Measurements from ENCODE around the gene AUTS2. TPM values are rescaled to one million over a fixed set of nuclear protein-coding genes. Genes with fewer than 3 reads are reported as not detected.
A peak's percentile ranks its signal among the peaks of the same experiment; 100 is the strongest.

The AUTS2 gene
- total RNA-seq, 1 experiment from 2014 or later: 4.6 TPM

DNA sequence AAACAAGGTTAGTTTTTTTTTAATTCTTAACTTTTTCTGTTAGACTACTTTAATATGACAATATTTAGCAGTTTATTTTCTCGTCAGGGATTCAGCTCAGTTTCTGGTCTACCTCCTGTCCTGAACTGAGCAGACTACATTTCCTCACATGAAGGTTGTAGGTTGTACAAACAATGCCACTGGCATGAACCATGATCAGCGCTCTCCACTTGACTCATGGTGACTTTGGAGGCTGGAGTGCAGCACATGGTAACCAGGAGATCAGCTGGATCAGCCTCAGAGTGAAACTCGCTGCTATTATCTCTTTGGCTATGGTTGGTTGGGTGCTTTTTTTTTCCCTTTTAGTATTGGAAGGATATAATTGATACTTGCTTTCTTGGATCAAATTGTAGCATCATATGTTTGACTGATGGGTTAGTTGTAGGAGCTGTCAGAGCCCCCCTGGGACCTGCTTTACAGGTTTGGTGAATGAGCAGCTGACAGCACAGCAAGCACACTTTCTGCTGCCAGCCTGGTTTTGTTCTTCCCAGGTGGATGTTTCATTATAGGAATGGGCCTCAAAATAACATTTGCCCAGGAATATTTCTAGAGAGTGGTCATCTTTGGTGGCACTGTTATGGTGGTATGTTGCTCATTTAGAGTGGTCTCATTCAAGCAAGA lies 556.4 kb downstream of the AUTS2 start:
- DNase-seq (ENCODE audit: low read depth): no peak

DNA sequence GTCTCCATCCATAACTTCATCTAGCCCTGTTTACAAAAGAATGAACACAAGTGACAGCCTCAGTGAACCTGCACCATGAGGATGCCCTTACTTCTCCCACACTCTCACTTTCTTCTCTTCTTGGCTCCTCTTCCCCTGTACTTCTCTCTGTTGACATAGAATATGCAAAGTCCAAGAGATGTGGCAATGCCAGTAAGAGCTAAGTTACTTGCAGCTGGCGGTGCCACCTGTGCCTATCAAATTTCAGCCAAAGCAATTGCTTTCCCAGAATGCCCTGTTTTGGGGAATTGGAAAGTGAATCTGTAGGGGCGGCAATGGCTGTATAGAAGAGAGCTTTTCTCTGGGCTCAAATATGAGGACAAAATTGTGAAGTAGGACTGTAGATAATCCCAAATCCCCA lies 557.8 kb downstream of the AUTS2 start:
- no peak for DNase-seq (ENCODE audit: low read depth)

DNA sequence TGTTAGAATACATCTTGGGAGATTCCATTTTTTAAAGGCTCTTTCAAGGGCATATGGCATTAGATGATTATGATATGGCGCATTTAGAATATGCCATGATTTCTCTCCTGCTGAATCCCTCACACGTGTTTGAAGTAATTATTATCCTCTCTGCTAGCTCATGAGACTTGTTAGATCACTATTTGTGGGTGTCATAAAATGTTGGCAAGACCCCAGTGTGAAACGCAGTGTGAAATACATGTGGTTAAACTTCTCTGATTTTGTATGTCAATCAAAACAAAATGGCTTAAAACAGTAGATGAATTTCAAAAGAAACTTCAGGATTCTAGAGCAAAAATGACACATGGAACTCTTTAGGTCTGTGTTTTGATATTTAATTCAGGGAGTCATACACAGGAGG lies 560.8 kb downstream of the AUTS2 start:
- no peak for DNase-seq (ENCODE audit: low read depth)

DNA sequence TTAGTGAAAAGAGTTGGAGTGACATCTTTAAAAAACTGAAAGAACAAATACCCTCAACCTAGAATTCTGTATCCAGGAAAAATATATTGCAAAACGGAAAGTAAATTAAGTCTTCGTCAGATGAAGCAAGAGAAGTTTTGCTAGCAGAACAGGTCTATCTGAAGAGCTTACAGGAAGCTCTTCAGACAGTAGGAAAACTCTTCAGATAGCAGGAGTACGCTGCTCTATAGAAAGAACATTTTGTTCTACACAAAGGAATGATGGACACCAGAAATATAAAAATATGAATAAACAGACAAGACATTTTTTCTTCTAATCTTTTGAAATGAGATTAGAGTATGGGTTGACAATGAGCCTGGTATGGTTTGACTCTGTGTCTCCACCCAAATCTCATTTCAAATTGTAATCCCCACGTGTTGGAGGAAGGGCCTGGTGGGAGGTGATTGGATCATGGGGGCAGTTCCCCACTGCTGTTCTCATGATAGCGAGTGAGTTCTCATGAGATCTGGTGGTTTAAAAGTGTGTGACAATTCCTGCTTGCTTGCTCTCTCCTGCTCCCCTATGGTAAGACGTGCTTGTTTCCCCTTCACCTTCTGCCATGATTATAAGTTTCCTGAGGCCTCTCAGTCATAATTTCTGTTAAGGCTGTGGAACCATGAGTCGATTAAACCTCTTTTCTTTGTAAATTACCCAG lies 567.3 kb downstream of the AUTS2 start:
- no peak for DNase-seq (ENCODE audit: low read depth)

- no peak for DNase-seq (ENCODE audit: low read depth)
These were observed 573.2 kb downstream of the AUTS2 start for GRCh38 chr7:70171369-70171920.

DNA sequence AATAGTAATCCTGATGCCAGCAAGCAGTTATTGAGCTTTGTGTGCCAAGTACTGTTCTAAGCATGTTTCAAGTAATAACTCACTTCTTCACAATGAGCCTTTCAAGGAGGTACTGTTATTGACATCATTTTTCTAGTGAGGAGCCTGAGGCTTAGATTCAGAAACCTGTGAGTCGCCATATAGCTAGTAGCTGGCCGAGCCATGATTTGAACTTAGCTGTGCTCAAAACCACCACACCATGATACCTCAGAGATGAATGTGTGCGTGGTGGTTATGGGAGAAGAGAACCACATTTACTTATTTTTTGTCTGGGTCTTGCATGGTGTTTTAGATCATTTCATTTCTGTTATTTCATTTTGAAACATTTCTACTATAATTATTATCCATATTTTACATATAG lies 578.9 kb downstream of the AUTS2 start:
- peak; percentile 49 for DNase-seq (ENCODE audit: low read depth)

- peak; percentile 1 for DNase-seq (ENCODE audit: low read depth)
These were observed 579.9 kb downstream of the AUTS2 start for GRCh38 chr7:70178211-70178610.

- peak; percentile 90 for DNase-seq (ENCODE audit: low read depth)
These were observed 580.5 kb downstream of the AUTS2 start for GRCh38 chr7:70178787-70179186.

GRCh38 chr7:70182521-70182920 lies 584.2 kb downstream of the AUTS2 start:
- DNase-seq (ENCODE audit: low read depth): no peak

DNA sequence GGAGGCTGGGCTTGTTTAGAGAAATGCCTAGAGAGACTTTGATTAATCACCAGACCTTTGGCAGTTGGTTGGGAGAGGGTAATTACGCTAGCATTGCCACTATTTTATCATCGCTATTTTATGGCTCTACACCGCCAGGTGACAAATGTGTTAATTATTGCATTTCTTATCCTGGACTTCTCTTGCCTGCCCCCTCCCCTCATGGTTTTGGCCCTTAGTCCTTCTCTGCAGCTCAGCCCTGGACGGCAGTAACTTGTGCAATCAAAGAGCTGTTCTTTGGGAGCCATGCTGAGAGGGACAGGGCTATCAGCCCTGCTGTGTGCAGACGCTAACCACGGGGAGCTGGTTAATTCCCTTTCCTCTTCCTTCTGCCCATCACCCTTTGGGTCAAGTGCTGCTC lies 585.0 kb downstream of the AUTS2 start:
- DNase-seq (ENCODE audit: low read depth): no peak

- no peak for DNase-seq (ENCODE audit: low read depth)
These were observed 590.8 kb downstream of the AUTS2 start for GRCh38 chr7:70188901-70189650.

DNA sequence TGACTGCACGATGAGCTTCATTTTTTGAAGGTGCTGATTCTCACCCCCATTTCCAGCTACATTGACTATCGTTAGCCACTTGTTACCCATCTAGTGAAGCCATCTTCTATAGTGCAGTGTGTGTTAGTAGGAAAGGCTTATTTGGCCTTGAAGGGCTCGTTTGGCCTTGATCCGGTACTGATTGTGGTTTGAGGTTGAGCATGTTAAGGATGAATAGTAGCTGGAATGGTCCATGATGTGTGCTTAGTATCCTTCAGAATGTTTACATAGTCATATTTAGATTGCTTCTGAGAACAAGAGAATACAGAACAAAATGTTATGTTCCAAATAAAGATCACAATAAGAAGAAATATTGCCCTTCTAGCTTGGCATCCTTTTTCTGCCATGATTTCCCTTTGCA lies 591.5 kb downstream of the AUTS2 start:
- DNase-seq (ENCODE audit: low read depth): no peak

- DNase-seq (ENCODE audit: low read depth): no peak
These were observed 592.0 kb downstream of the AUTS2 start for GRCh38 chr7:70190281-70190680.

- DNase-seq (ENCODE audit: low read depth): peak; percentile 5
These were observed 595.2 kb downstream of the AUTS2 start for GRCh38 chr7:70193514-70193913.

GRCh38 chr7:70208236-70209063 lies 610.2 kb downstream of the AUTS2 start:
- peak; percentile 56 for DNase-seq (ENCODE audit: low read depth)

GRCh38 chr7:70210200-70210935 lies 612.1 kb downstream of the AUTS2 start:
- DNase-seq (ENCODE audit: low read depth): no peak

DNA sequence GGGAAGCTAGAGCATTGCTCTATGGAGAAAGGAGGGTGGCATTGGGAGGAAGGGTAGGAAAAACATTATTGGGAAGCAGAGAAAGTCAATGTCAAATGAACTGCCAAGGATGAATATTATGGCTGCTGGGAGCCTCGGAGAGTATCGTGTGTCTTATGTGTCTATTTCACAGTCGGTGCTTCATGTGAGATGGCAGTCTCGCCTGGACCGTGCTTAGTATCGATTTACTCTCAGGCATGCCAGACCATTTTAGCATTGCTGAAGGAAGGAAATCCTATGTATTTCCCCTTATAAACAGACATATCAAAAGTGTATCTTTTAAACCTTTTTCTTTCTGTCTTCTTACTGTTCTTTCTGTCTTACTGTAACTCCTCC lies 612.6 kb downstream of the AUTS2 start:
- DNase-seq (ENCODE audit: low read depth): no peak

GRCh38 chr7:70212281-70212680 lies 614.0 kb downstream of the AUTS2 start:
- no peak for DNase-seq (ENCODE audit: low read depth)

GRCh38 chr7:70214071-70214470 lies 615.8 kb downstream of the AUTS2 start:
- no peak for DNase-seq (ENCODE audit: low read depth)

DNA sequence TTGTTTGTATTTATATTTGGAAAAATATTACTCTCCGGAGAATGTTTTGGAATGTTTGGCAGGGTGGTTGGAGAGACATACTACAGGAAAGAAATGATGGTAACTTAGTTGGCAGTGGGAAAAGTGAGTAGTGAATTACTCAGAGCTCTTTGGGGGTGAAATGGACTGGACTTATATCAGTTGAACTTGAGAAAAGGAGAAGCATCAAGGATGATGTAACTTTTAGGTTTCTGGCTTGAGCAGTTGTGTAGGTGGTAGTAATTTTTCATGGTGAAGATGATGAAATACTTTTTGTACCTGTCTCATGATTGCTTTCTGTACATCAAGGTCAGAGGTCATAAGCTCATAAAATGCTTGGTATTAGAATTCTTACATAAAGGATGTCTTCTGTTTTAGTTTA lies 617.2 kb downstream of the AUTS2 start:
- peak; percentile 41 for DNase-seq (ENCODE audit: low read depth)

- no peak for DNase-seq (ENCODE audit: low read depth)
These were observed 619.3 kb downstream of the AUTS2 start for GRCh38 chr7:70217571-70217970.

Measured in HT1080 (cell line).